Peyer's patch (tissue), 4 donors: ENCODE results near the gene NDUFB4. TPM values are rescaled to one million over a fixed set of nuclear protein-coding genes. Genes with fewer than 3 reads are reported as not detected.
"Not testable (repeated sequence)": the region's sequence is repeated elsewhere in the genome, so short reads cannot be mapped to it uniquely, and the experiment has no call there.

Experiments
- DNase-seq, 3 donors: peaks; one replicate each; pipeline ENCODE4 v3.0.0-alpha.2; 2017 to 2019
- H3K27ac ChIP-seq, 4 donors: fragments of 200-600 bp; sonication (generic); one replicate each; pipeline ENCODE4 v1.5.1; 2016 to 2019
- H3K27me3 ChIP-seq, 2 donors: fragments of 200-600 bp; sonication (generic); one replicate each; pipeline ENCODE4 v1.5.1; 2019
- H3K36me3 ChIP-seq, 3 donors: fragments of 200-600 bp; sonication (generic); one replicate each; pipeline ENCODE4 v1.5.1; 2016 to 2019
- H3K4me1 ChIP-seq, 4 donors: fragments of 200-600 bp; sonication (generic); one replicate each; pipeline ENCODE4 v1.5.1; 2016 to 2019
- H3K4me3 ChIP-seq, 4 donors: fragments of 200-600 bp; sonication (generic); 1 replicate in 3 of 4; 2 replicates in 1 of 4; pipeline ENCODE4 v1.5.1; 2016 to 2019; ENCODE audit warnings: mild to moderate bottlenecking in 1 of 4
- H3K9me3 ChIP-seq, 4 donors: fragments of 200-600 bp; sonication (generic); one replicate each; pipeline ENCODE4 v1.5.1; 2016 to 2019; ENCODE audit warnings: mild to moderate bottlenecking in 1 of 4
- CTCF ChIP-seq, 6 experiments: fragments of 450-650 bp in 4 of 6; fragments of 200-600 bp in 2 of 6; sonication (generic) in 1 of 6; IDR thresholded peaks; one replicate each; pipeline ENCODE4 v1.5.1; 2017 to 2019; ENCODE audit warnings: antibody characterized with exemption in 6 of 6, mild to moderate bottlenecking in 3 of 6, moderate library complexity in 1 of 6
- POLR2A ChIP-seq, 2 donors: fragments of 450-650 bp; IDR thresholded peaks; one replicate each; pipeline ENCODE4 v1.5.1; 2017; ENCODE audit warnings: antibody characterized with exemption in 2 of 2, mild to moderate bottlenecking in 2 of 2, moderate library complexity in 2 of 2
- total RNA-seq, 4 donors: library from RNA; depleted of rRNA; stranded (reverse); fragments of >200 nt; gene quantifications; one replicate each; pipeline ENCODE4 v1.1.0, GENCODE V29; 2016

The NDUFB4 gene
- total RNA-seq, 4 donors from 2014 or later, result 43.7 to 156 (median 79.6) TPM

GRCh38 chr3:120634539-120634938 is 38.4 kb downstream of the NDUFB4 start:
- no peaks in the 10 kb centered on the region for H3K27me3 ChIP-seq
- no peaks in the 10 kb centered on the region for H3K9me3 ChIP-seq
- DNase-seq, result no peak
- no peak overlapping the region for H3K4me3 ChIP-seq
- H3K27ac ChIP-seq, result no peak overlapping the region
- TF ChIP-seq POLR2A (IDR thresholded peaks at IDR 0.05) (no peak), CTCF (IDR thresholded peaks at IDR 0.05) (no peak)
- peaks cover 0 to 3% (median 0%) of the 10 kb centered on the region in 3 donors for H3K36me3 ChIP-seq
- peaks cover 0 to 8% (median 0%) of the 10 kb centered on the region in 4 donors for H3K4me1 ChIP-seq

- peaks cover 0 to 8% (median 0%) of the 10 kb centered on the region in 4 donors for H3K4me1 ChIP-seq
- H3K36me3 ChIP-seq, result peaks cover 0 to 3% (median 0%) of the 10 kb centered on the region in 3 donors
- no peak overlapping the region for H3K4me3 ChIP-seq
- no peak for TF ChIP-seq POLR2A (IDR thresholded peaks at IDR 0.05)
- TF ChIP-seq CTCF (IDR thresholded peaks at IDR 0.05), result no peak
- no peaks in the 10 kb centered on the region for H3K9me3 ChIP-seq
- no peaks in the 10 kb centered on the region for H3K27me3 ChIP-seq
- no peak overlapping the region for H3K27ac ChIP-seq
- no peak for DNase-seq
Measured at GRCh38 chr3:120636795-120637401, 40.8 kb downstream of the NDUFB4 start.

- no peak overlapping the region for H3K27ac ChIP-seq
Measured at GRCh38 chr3:120637851-120638559, 41.9 kb downstream of the NDUFB4 start.

GRCh38 chr3:120638820-120639219 is 42.7 kb downstream of the NDUFB4 start:
- not testable (repeated sequence) for H3K36me3 ChIP-seq, DNase-seq, H3K27ac ChIP-seq, H3K9me3 ChIP-seq, H3K27me3 ChIP-seq, H3K4me1 ChIP-seq, H3K4me3 ChIP-seq

More at GRCh38 chr3:120637851-120638559, 41.9 kb downstream of the NDUFB4 start:
- Histone ChIP-seq H3K27me3 (no peaks in the 10 kb centered on the region), H3K4me3 (no peak overlapping the region), H3K4me1 (peaks cover 0 to 8% (median 0%) of the 10 kb centered on the region in 4 donors), H3K36me3 (peaks cover 0 to 1% (median 0%) of the 10 kb centered on the region in 3 donors), H3K9me3 (no peaks in the 10 kb centered on the region)
- no peak for DNase-seq
- TF ChIP-seq CTCF (IDR thresholded peaks at IDR 0.05) (no peak), POLR2A (IDR thresholded peaks at IDR 0.05) (no peak)

GRCh38 chr3:120640231-120640630 is 44.1 kb downstream of the NDUFB4 start:
- Histone ChIP-seq H3K27me3 (no peaks in the 10 kb centered on the region), H3K4me3 (no peak overlapping the region), H3K36me3 (no peaks in the 10 kb centered on the region), H3K9me3 (no peaks in the 10 kb centered on the region), H3K4me1 (peaks cover 0 to 8% (median 0%) of the 10 kb centered on the region in 4 donors), H3K27ac (no peak overlapping the region)
- no peak for DNase-seq
- TF ChIP-seq POLR2A (IDR thresholded peaks at IDR 0.05) (no peak), CTCF (IDR thresholded peaks at IDR 0.05) (no peak)

GRCh38 chr3:120641696-120642246 is 45.6 kb downstream of the NDUFB4 start:
- no peak overlapping the region for H3K4me3 ChIP-seq

More at GRCh38 chr3:120641696-120642246, 45.6 kb downstream of the NDUFB4 start:
- Histone ChIP-seq H3K36me3 (no peaks in the 10 kb centered on the region), H3K27ac (no peak overlapping the region), H3K4me1 (peaks cover 0 to 6% (median 0%) of the 10 kb centered on the region in 4 donors), H3K9me3 (no peaks in the 10 kb centered on the region), H3K27me3 (no peaks in the 10 kb centered on the region)
- no peak for DNase-seq
- TF ChIP-seq POLR2A (IDR thresholded peaks at IDR 0.05), result no peak
- no peak for TF ChIP-seq CTCF (IDR thresholded peaks at IDR 0.05)
